NCI-H2227 treated with DMSO at 0.1 percent for 48 hours (cell line): Measurements from ENCODE around the gene PTPRK.

Experiments used
- DNase-seq: peaks from one replicate; lab custom pipeline; 2025; lab: John Stamatoyannopoulos, UW

PTPRK gene

GRCh38 chr6:128067446-128068118 is 452.8 kb downstream of the PTPRK start:
- DNase-seq, result no peak

GRCh38 chr6:128065072-128065471 is 455.3 kb downstream of the PTPRK start:
- no peak for DNase-seq

- DNase-seq, result no peak
These were observed 455.9 kb downstream of the PTPRK start for GRCh38 chr6:128064540-128064895.

- DNase-seq, result no peak
These were observed 456.4 kb downstream of the PTPRK start for GRCh38 chr6:128063850-128064539.

GRCh38 chr6:128062882-128063603 is 457.4 kb downstream of the PTPRK start:
- DNase-seq, result no peak

- no peak for DNase-seq
These were observed 462.5 kb downstream of the PTPRK start for GRCh38 chr6:128057946-128058345.

GRCh38 chr6:128057541-128057940 is 462.9 kb downstream of the PTPRK start:
- DNase-seq, result no peak

GRCh38 chr6:128053109-128053508 is 467.3 kb downstream of the PTPRK start:
- no peak for DNase-seq

- DNase-seq, result no peak
These were observed 472.4 kb downstream of the PTPRK start for GRCh38 chr6:128047989-128048388.

- DNase-seq, result no peak
These were observed 474.4 kb downstream of the PTPRK start for GRCh38 chr6:128046033-128046432.

GRCh38 chr6:128039543-128039942 is 480.9 kb downstream of the PTPRK start:
- DNase-seq, result no peak

- DNase-seq, result no peak
These were observed 483.4 kb downstream of the PTPRK start for GRCh38 chr6:128036808-128037570.

- DNase-seq, result no peak
These were observed 487.2 kb downstream of the PTPRK start for GRCh38 chr6:128033156-128033555.

GRCh38 chr6:128032042-128032441 is 488.4 kb downstream of the PTPRK start:
- DNase-seq, result no peak

GRCh38 chr6:128029826-128030225 is 490.6 kb downstream of the PTPRK start:
- no peak for DNase-seq

GRCh38 chr6:128028183-128028582 is 492.2 kb downstream of the PTPRK start:
- DNase-seq, result no peak

- DNase-seq, result no peak
These were observed 494.9 kb downstream of the PTPRK start for GRCh38 chr6:128025478-128025877.

GRCh38 chr6:128024969-128025368 is 495.4 kb downstream of the PTPRK start:
- no peak for DNase-seq

GRCh38 chr6:128024046-128024445 is 496.4 kb downstream of the PTPRK start:
- no peak for DNase-seq

- no peak for DNase-seq
These were observed 501.6 kb downstream of the PTPRK start for GRCh38 chr6:128018821-128019220.

GRCh38 chr6:128017288-128017687 is 503.1 kb downstream of the PTPRK start:
- no peak for DNase-seq

- no peak for DNase-seq
These were observed 512.7 kb downstream of the PTPRK start for GRCh38 chr6:128007658-128008057.
